Measurements from ENCODE around the gene COMMD6.
"Not testable (repeated sequence)": the region's sequence is repeated elsewhere in the genome, so short reads cannot be mapped to it uniquely, and the experiment has no call there.

COMMD6 gene

GRCh38 chr13:75549262-75550158 is 11.9 kb upstream of the COMMD6 start, which contains the start of gene UCHL3:
Gene UCHL3 (plus strand): TSS chr13:75549791. CDS start chr13:75549821, 30 bp downstream.
- Histone ChIP-seq H4K20me1 (ENCODE audit: insufficient read depth, low read length) (no peaks in the 10 kb centered on the region), H3K79me2 (ENCODE audit: insufficient read depth, low read length) (peaks cover 38% of the 10 kb centered on the region), H3F3A (ENCODE audit: insufficient read depth, low read length) (no peaks in the 10 kb centered on the region), H2AFZ (ENCODE audit: low read length) (peak within 1 kb of the TSS; percentile 86), H3K9me3 (ENCODE audit: low read length) (no peaks in the 10 kb centered on the region), H3K4me3 (ENCODE audit: low read depth, low read length, poor library complexity, severe bottlenecking) (peak within 1 kb of the TSS; percentile 82), H3K4me2 (ENCODE audit: low read length) (peak within 1 kb of the TSS; percentile 81), H3K4me1 (ENCODE audit: insufficient read depth, low read length, severe bottlenecking) (peaks cover 29% of the 10 kb centered on the region), H3K9me2 (ENCODE audit: low read depth, low read length) (no peaks in the 10 kb centered on the region), H3K9ac (ENCODE audit: low read length) (peak within 1 kb of the TSS; percentile 81), H3K27me3 (ENCODE audit: insufficient read depth, low read length) (no peaks in the 10 kb centered on the region), H3K36me3 (ENCODE audit: insufficient read depth, low read length) (peaks cover 26% of the 10 kb centered on the region), H3K27ac (ENCODE audit: low read depth, low read length, poor library complexity, severe bottlenecking) (peak within 1 kb of the TSS; percentile 68)
- TF ChIP-seq EZH2 (IDR thresholded peaks at IDR 0.05; ENCODE audit: borderline replicate concordance, low read length) = no peak
- peak; percentile 98 for TF ChIP-seq CTCF (IDR thresholded peaks at IDR 0.05; ENCODE audit: low read length)

- peaks cover 11% of the 10 kb centered on the region; the same call in 1 of the 2 replicates for H3K36me3 ChIP-seq (ENCODE audit: insufficient read depth, low read length)
- no peaks in the 10 kb centered on the region for H3K27me3 ChIP-seq (ENCODE audit: insufficient read depth, low read length)
- no peak overlapping the region for H3K4me3 ChIP-seq (ENCODE audit: low read depth, low read length, poor library complexity, severe bottlenecking)
- no peaks in the 10 kb centered on the region for H4K20me1 ChIP-seq (ENCODE audit: insufficient read depth, low read length)
- peaks cover 31% of the 10 kb centered on the region for H3K79me2 ChIP-seq (ENCODE audit: insufficient read depth, low read length)
- H2AFZ ChIP-seq (ENCODE audit: low read length) = no peak overlapping the region
- no peak overlapping the region for H3K4me2 ChIP-seq (ENCODE audit: low read length)
- H3K9ac ChIP-seq (ENCODE audit: low read length) = no peak overlapping the region
- H3F3A ChIP-seq (ENCODE audit: insufficient read depth, low read length) = no peaks in the 10 kb centered on the region
- peaks cover 29% of the 10 kb centered on the region for H3K4me1 ChIP-seq (ENCODE audit: insufficient read depth, low read length, severe bottlenecking)
- no peak for TF ChIP-seq EZH2 (IDR thresholded peaks at IDR 0.05; ENCODE audit: borderline replicate concordance, low read length)
- TF ChIP-seq CTCF (IDR thresholded peaks at IDR 0.05; ENCODE audit: low read length) = no peak
- no peaks in the 10 kb centered on the region for H3K9me3 ChIP-seq (ENCODE audit: low read length)
- no peak overlapping the region for H3K27ac ChIP-seq (ENCODE audit: low read depth, low read length, poor library complexity, severe bottlenecking)
- no peaks in the 10 kb centered on the region for H3K9me2 ChIP-seq (ENCODE audit: low read depth, low read length)
Observed at GRCh38 chr13:75547917-75548316, 10.3 kb upstream of the COMMD6 start.

GRCh38 chr13:75545386-75545785 is 7.7 kb upstream of the COMMD6 start:
- not testable (repeated sequence) for H4K20me1 ChIP-seq (ENCODE audit: insufficient read depth, low read length); H3K27ac ChIP-seq (ENCODE audit: low read depth, low read length, poor library complexity, severe bottlenecking); H2AFZ ChIP-seq (ENCODE audit: low read length); H3K9me2 ChIP-seq (ENCODE audit: low read depth, low read length); H3K36me3 ChIP-seq (ENCODE audit: insufficient read depth, low read length); H3K4me3 ChIP-seq (ENCODE audit: low read depth, low read length, poor library complexity, severe bottlenecking); H3K4me2 ChIP-seq (ENCODE audit: low read length); H3K27me3 ChIP-seq (ENCODE audit: insufficient read depth, low read length); H3K9me3 ChIP-seq (ENCODE audit: low read length); H3K4me1 ChIP-seq (ENCODE audit: insufficient read depth, low read length, severe bottlenecking); H3K9ac ChIP-seq (ENCODE audit: low read length); H3F3A ChIP-seq (ENCODE audit: insufficient read depth, low read length); H3K79me2 ChIP-seq (ENCODE audit: insufficient read depth, low read length)

Measured in OCI-LY1 (cell line).